Cardiac fibroblast (primary cell): ENCODE results near the gene C8G.

Experiments
- DNase-seq, 2 donors: peaks; one replicate each; pipeline versions ENCODE4 v3.0.0 to v3.0.0-alpha.2; 2010; ENCODE audit warnings: low read depth in 2 of 2
- H3K4me3 ChIP-seq, 2 donors: replicated peaks in 1 of 2; 1 replicate in 1 of 2; 2 replicates in 1 of 2; pipeline ENCODE4 v1.5.1; 2011; ENCODE audit warnings: low read depth in 2 of 2, low read length in 2 of 2, mild to moderate bottlenecking in 2 of 2, moderate library complexity in 1 of 2
- TF ChIP-seq, protein P1 (sequence below): IDR thresholded peaks from one replicate; pipeline ENCODE4 v1.5.1; 2011; ENCODE audit warnings: low read depth, mild to moderate bottlenecking, low read length, inconsistent platforms

C8G gene

DNA sequence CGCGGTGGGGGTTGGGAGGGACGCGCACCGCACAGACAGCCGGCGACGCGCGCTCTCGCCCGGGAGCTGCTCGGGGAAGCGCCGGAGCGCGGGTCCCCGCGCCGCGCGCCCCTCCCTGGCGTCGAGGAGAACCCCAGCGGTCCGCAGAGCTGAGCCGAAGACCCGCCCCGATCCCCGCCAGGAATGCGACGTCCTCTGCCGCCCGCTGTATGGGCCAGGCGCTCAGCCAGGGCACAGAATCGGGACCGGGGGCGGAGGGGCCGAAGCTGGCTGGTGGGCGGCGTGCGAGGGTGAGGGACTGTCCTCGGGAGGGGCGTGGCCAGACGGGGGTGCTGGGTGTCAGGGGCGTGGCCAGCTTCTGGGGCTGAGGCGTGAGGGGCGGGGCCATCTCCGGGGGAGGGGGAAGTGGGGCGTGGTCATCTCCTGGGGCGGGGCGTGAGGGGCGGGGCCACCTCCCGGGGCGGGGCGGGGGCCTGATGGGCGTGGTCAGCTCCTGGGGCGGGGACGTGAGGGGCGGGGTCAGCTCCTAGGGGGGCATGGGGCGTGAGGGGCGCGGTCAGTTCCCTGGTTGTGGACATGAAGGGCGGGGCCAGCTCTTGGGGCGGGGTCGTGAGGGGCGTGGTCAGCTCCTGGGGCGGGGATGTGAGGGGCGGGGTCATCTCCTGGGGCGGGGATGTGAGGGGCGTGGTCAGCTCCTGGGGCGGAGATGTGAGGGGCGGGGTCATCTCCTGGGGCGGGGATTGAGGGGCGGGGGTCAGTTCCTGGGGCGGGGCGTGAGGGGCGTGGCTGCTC lies 33.2 kb downstream of the C8G start:
- H3K4me3 ChIP-seq: peak overlapping the region; percentile 50 to 60
- TF ChIP-seq, protein P1, sequence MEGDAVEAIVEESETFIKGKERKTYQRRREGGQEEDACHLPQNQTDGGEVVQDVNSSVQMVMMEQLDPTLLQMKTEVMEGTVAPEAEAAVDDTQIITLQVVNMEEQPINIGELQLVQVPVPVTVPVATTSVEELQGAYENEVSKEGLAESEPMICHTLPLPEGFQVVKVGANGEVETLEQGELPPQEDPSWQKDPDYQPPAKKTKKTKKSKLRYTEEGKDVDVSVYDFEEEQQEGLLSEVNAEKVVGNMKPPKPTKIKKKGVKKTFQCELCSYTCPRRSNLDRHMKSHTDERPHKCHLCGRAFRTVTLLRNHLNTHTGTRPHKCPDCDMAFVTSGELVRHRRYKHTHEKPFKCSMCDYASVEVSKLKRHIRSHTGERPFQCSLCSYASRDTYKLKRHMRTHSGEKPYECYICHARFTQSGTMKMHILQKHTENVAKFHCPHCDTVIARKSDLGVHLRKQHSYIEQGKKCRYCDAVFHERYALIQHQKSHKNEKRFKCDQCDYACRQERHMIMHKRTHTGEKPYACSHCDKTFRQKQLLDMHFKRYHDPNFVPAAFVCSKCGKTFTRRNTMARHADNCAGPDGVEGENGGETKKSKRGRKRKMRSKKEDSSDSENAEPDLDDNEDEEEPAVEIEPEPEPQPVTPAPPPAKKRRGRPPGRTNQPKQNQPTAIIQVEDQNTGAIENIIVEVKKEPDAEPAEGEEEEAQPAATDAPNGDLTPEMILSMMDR: no peak
- DNase-seq: peak; percentile 52 to 76

- no peak overlapping the region for H3K4me3 ChIP-seq
- TF ChIP-seq, protein P1: no peak
- DNase-seq: no peak
Observed at GRCh38 chr9:136978865-136979544, 34.0 kb downstream of the C8G start.

DNA sequence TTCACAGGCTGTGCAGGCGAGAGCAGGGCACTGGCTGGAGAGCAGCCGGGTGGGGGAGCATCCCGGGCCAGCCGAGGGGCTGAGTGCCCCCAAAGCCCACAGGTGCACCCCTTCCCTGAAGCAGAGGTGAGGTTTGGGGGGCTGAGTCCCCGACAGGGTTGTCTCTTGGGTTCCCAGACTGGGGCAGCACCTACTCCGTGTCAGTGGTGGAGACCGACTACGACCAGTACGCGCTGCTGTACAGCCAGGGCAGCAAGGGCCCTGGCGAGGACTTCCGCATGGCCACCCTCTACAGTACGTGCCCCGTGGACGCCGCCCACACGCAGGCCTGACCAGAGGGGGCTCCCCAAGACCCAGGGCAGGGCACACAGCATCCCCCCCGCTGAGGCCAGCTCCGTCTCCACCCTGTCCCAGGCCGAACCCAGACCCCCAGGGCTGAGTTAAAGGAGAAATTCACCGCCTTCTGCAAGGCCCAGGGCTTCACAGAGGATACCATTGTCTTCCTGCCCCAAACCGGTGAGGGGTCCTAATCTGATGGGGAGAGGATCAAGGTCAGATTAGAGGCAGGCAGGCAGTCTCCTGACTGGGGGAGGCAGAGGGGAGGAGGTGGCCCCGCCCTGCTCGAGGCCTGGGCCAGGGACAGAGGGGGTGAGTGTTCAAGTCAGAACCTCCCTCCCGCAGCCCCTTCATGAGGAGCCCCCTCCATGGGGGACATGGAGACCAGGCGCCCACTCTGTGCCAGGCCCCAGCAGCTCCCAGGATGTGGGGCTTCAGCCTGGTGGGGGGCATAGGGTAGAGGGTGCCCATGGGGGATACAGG lies 34.9 kb downstream of the C8G start:
- TF ChIP-seq, protein P1: no peak
- DNase-seq: no peak
- no peak overlapping the region for H3K4me3 ChIP-seq

DNA sequence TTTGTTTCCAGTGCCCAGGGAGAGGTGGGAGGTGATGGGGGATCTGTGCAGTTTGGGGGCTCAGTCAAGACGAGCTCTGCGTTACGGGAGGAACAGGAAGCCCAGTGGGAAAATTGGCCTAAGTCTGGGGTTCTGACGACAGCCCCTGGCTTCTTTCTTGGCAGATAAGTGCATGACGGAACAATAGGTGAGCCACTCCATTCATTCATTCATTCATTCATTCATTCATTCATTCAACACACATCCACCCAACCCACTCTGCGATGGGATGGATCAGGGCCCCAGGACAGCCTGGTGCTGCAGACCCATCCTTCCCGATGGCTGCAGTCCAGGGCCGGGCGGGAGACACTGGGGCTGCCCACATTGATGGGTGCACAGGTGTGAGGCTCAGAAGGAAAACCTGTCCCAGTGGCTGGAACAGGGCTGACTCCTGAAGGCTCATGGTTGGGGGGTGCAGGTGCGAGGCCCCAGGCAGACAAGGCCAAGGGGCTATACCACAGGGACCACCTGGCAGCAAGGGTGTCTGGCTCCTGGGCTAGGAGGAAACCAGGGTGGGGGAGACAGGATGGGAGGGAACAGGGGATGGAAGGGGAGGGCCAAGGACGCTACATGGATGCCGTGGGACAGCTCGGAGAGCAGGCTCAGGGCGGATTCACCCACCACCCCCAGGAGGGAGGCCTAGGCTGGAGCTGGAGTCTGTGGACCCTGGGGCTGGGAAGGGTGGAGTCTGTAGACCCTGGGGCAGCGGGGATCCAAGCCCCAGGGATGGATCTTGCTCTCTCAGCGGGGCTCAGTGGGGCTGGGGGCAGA lies 35.8 kb downstream of the C8G start:
- TF ChIP-seq, protein P1: no peak
- H3K4me3 ChIP-seq: no peak overlapping the region
- DNase-seq: no peak

DNA sequence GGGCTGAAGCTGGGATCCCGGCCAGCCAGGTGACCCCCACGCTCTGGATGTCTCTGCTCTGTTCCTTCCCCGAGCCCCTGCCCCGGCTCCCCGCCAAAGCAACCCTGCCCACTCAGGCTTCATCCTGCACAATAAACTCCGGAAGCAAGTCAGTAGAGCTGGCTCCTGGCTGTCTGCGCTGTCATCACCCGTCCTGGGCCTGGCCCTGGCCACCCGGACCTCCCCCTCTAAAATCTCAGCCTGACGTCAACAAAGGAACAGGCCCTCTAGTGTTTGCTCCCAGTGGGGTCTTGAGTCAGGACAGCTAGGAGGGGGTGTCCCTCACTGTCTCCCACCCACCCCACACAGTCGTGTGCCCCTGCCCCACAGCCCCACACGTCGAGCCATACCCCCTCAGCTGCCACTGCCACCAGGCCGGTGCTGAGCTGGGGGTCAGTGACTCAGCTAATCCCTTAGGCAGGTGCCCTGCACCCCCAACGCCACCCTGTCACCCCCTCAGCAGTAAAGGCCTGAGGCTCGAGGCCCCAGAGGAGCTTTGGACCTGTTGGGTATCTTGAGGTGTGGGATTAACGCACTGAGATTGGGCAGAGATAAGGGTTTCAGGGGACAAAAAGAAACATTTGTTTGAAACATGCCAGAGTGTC lies 36.7 kb downstream of the C8G start:
- peak in 1 of 2 donors; percentile 13 for DNase-seq
- TF ChIP-seq, protein P1: no peak
- H3K4me3 ChIP-seq: no peak overlapping the region
